Measurements from ENCODE around the gene TRIM66.

TRIM66 gene

DNA sequence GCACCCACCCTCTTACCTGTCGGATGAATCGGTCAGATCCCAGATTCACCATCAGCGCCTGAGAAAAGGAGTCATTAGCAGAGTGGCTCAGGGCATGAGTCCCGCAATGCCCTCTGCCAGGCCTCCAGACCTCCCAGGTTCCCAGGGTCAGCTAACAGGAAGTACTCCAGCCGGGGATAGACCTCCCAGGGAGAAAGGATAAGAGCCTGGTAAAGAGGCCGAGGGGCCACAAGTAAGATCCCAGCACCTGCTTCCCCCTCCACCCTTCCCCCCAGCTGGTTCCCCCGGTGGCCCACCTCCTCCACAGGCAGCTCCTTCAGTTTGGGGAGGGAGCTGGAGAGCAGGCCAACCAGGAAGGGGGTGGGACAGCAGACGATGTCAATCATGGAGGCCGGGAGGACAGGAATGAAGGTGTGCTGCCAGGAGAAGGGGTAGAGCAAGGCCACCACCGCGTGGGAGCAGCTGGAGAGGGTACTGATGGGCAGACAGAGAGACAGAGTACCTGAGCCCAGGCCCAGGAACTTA lies 16.5 kb upstream of the TRIM66 start:
- no peak for TF ChIP-seq CTCF (IDR thresholded peaks at IDR 0.05; ENCODE audit: low read depth, low read length)
- no peak for DNase-seq (ENCODE audit: extremely low read depth, low read depth)

DNA sequence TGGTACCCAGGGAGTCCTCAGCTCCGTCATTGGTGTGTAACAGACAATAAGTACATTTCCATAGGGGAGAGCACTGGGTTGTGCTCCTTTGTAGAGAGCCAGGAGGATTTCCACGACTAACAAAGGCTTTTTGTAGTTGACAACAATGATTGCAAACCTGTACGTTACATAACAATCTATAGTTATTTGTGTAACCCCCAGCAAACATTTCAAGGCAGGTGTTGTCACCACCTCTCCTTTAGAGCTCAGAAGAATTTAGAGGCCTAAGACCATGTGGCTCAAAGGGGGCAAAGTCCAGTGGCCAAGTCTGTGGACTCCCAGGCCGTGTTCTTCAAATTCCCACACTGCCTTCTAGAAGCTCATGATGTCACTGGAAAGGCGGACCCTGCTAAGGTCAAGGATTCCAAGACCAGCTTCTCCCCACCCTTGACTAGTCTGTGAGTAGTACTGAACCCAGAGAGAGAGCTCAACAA lies 15.9 kb upstream of the TRIM66 start:
- no peak for DNase-seq (ENCODE audit: extremely low read depth, low read depth)
- no peak for TF ChIP-seq CTCF (IDR thresholded peaks at IDR 0.05; ENCODE audit: low read depth, low read length)

DNA sequence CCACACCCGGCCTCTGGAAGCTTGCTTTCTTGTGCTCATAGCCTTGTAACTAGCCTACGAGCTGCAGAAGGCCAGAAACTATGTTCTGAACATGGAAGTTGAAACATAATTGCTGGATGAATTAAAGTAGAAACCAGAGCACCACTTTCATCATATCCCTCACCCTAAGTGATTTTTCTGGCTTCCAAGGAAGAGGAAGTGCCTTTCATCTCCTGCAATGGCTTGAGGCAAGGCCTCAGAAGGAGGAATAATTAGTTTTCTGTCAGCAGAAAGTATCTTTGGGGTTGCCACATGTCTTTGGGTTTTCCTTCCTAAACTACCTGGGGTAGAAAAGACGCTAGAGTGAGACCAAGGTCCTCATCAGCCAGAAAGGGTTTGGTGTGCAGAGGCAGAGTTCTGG lies 14.6 kb upstream of the TRIM66 start:
- no peak for TF ChIP-seq CTCF (IDR thresholded peaks at IDR 0.05; ENCODE audit: low read depth, low read length)
- DNase-seq (ENCODE audit: extremely low read depth, low read depth) = no peak

GRCh38 chr11:8694137-8694536 lies 11.7 kb upstream of the TRIM66 start:
- DNase-seq (ENCODE audit: extremely low read depth, low read depth) = no peak
- TF ChIP-seq CTCF (IDR thresholded peaks at IDR 0.05; ENCODE audit: low read depth, low read length) = no peak

- no peak for TF ChIP-seq CTCF (IDR thresholded peaks at IDR 0.05; ENCODE audit: low read depth, low read length)
- no peak for DNase-seq (ENCODE audit: extremely low read depth, low read depth)
Observed at GRCh38 chr11:8693555-8693954, 11.1 kb upstream of the TRIM66 start.

DNA sequence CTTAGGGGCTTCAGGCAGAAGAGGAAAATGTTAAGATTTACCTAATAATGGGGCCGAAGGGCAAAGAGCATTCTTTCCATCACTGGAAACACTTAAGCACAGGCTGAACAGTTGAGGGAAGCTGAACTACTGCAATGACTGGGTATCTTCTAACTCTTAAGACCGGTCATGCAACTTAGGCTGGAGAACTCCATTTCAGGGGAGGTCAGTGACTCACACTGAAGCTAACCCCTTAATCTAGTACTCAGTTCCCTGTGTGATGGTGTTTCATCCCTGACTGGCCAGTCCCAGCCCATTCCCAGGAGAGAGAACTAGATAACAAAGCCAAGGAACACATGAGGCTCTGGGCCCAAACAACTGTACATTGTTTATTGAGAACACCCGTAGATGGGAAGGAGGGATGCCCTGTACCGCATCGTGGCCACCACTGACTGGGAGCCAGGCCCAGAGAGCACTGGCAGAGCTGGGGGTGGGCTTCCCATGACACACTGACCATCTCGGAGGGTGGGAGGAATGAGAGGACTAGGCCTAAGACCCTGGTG lies 10.6 kb upstream of the TRIM66 start:
- no peak for DNase-seq (ENCODE audit: extremely low read depth, low read depth)
- no peak for TF ChIP-seq CTCF (IDR thresholded peaks at IDR 0.05; ENCODE audit: low read depth, low read length)

DNA sequence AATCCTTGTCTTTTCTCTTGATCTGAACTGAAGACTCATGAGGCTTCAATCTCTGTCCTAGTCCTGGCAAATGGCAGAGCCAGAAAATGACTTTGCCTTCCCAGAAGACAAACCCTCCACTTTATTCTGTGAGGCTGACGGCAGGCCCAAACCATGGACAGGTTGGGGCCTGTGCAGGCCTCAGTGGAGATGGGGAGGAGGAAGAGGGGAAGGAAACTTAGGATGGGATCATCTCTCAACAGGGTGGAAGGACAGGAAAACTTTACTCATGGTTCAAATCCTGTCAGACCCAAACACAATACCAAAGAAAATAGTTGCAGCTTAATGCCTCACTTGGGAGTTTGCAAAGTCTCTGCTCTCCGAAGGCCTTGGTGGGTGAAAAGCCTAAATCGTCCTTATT lies 10.0 kb upstream of the TRIM66 start:
- no peak for DNase-seq (ENCODE audit: extremely low read depth, low read depth)
- no peak for TF ChIP-seq CTCF (IDR thresholded peaks at IDR 0.05; ENCODE audit: low read depth, low read length)

All from AG09319 (cell line).